Sigmoid colon (tissue), 4 donors: ENCODE measurements around the gene PLIN4.

Experiments
- EP300 ChIP-seq, 4 donors: sonication (generic); formaldehyde crosslinking; IDR thresholded peaks; one replicate each; pipeline ENCODE4 v1.6.1; 2017; ENCODE audit warnings: antibody characterized with exemption in 4 of 4
- POLR2A ChIP-seq, 2 donors: fragments of 450-650 bp; IDR thresholded peaks; one replicate each; pipeline ENCODE4 v1.6.1; 2016; ENCODE audit warnings: antibody characterized with exemption in 2 of 2, mild to moderate bottlenecking in 2 of 2, moderate library complexity in 2 of 2
- POLR2AphosphoS5 ChIP-seq, 4 donors: sonication (generic); formaldehyde crosslinking; IDR thresholded peaks; one replicate each; pipeline ENCODE4 v1.6.1; 2017; ENCODE audit warnings: antibody characterized with exemption in 4 of 4
- TF ChIP-seq, protein P1 (sequence below), 4 experiments: fragments of 450-650 bp in 3 of 4; fragments of 200-600 bp in 1 of 4; IDR thresholded peaks; one replicate each; pipeline ENCODE4 v1.5.1; 2016 to 2019; ENCODE audit warnings: antibody characterized with exemption in 4 of 4, mild to moderate bottlenecking in 3 of 4, moderate library complexity in 2 of 4

DNA sequence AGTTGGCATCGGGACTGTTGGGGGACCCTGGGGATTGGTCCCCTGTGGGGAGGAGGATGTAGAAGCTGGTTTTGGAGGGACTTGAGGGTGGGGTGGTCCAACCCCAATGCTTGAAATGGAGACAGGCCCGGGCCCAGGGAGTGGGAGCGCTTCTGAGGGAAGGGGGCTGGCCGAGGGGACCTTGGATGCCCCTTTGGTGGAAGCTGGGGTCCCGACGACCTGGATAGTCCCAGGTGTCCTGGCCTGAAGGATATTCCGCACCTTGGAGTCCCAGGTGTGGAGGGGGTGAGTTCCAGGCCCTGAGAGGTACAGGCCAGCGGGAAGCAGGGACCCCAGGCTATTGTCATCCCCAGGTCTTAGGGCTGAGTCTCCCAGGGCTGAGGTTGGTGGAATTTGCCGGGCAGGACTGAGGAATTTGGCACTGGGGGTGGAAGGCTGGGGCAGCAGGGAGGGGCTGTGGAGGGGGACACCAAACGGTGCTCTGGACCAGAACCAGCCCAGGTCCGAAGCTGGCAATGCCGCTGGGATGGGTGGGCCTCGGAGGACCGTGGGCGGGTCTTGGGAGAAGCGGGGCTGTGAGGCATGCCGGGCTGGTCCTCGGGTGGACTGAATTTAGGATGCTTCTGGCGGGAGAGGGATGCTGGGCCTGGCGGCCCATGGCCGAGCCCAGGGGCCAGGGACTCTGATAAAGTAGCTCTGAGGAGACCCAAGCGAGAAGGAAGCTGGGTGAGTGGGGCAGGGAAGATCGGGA, 44.3 kb downstream of the PLIN4 start:
- TF ChIP-seq, protein P1, sequence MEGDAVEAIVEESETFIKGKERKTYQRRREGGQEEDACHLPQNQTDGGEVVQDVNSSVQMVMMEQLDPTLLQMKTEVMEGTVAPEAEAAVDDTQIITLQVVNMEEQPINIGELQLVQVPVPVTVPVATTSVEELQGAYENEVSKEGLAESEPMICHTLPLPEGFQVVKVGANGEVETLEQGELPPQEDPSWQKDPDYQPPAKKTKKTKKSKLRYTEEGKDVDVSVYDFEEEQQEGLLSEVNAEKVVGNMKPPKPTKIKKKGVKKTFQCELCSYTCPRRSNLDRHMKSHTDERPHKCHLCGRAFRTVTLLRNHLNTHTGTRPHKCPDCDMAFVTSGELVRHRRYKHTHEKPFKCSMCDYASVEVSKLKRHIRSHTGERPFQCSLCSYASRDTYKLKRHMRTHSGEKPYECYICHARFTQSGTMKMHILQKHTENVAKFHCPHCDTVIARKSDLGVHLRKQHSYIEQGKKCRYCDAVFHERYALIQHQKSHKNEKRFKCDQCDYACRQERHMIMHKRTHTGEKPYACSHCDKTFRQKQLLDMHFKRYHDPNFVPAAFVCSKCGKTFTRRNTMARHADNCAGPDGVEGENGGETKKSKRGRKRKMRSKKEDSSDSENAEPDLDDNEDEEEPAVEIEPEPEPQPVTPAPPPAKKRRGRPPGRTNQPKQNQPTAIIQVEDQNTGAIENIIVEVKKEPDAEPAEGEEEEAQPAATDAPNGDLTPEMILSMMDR (IDR thresholded peaks at IDR 0.05): no peak
- TF ChIP-seq POLR2AphosphoS5 (IDR thresholded peaks at IDR 0.05): no peak
- no peak for TF ChIP-seq EP300 (IDR thresholded peaks at IDR 0.05)
- no peak for TF ChIP-seq POLR2A (IDR thresholded peaks at IDR 0.05)
